Fibroblast of gingiva (primary cell): ENCODE measurements around the gene B4GALT2.

ENCODE experiments used
- DNase-seq: peaks from one replicate; pipeline ENCODE4 v3.0.0-alpha.2; 2011; ENCODE audit warnings: low read depth

Gene B4GALT2

GRCh38 chr1:43946236-43947060 is 32.6 kb upstream of the B4GALT2 start, which contains the start of gene IPO13:
Gene IPO13 (plus strand): TSS chr1:43946950. CDS start chr1:43947601, 651 bp downstream.
- DNase-seq: peak; percentile 92

GRCh38 chr1:43947061-43947873 is 31.7 kb upstream of the B4GALT2 start:
- DNase-seq: no peak

- DNase-seq: no peak
These were observed 31.1 kb upstream of the B4GALT2 start for GRCh38 chr1:43947874-43948437.

DNA sequence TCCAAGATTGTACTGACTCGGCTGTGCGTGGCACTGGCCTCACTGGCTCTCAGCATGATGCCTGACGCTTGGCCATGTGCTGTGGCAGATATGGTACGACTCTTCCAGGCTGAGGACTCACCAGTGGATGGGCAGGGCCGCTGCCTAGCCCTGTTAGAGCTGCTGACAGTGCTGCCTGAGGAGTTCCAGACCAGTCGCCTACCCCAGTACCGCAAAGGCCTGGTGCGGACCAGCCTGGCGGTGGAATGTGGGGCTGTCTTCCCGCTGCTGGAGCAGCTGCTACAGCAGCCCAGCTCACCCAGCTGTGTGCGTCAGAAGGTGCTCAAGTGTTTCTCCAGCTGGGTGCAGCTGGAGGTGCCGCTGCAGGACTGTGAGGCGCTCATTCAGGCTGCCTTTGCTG is 29.3 kb upstream of the B4GALT2 start:
- DNase-seq: no peak

GRCh38 chr1:43951021-43951985 is 27.7 kb upstream of the B4GALT2 start:
- DNase-seq: no peak

- DNase-seq: no peak
These were observed 26.2 kb upstream of the B4GALT2 start for GRCh38 chr1:43952731-43953346.

GRCh38 chr1:43953361-43953760 is 25.6 kb upstream of the B4GALT2 start:
- DNase-seq: no peak

DNA sequence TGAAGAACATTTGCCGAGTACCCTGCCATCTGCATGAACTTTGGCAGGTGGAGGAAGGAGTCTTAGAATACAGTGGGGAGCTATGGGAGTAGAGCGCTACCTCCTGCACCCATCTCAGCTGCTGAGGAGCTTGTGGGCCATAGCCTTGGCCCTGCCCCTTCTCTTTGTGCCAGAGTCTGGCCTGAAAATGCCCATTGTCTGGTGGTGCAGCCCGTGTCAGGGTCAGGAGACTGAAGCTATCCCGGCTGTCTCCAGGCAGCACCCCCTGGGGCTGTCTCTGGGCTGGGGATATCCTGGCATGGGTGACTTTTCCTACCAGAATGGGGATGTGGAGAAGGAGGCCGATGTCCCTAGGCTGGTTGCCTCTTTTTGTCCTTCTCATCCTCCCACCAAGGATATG is 25.0 kb upstream of the B4GALT2 start:
- no peak for DNase-seq

DNA sequence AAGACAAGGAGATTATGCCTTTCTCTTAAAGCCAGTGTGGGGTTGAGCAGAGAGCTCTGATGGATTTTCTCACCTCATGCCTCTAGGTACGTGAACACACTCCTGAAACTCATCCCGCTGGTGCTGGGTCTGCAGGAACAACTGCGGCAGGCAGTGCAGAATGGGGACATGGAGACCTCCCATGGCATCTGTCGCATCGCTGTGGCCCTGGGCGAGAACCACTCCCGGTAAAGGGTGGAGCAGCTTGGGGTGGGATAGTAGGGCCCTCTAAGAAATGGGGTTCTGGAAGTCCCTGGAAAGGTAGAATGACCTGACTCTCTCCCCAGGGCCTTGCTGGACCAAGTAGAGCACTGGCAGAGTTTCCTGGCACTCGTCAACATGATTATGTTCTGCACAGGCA is 22.8 kb upstream of the B4GALT2 start:
- no peak for DNase-seq

DNA sequence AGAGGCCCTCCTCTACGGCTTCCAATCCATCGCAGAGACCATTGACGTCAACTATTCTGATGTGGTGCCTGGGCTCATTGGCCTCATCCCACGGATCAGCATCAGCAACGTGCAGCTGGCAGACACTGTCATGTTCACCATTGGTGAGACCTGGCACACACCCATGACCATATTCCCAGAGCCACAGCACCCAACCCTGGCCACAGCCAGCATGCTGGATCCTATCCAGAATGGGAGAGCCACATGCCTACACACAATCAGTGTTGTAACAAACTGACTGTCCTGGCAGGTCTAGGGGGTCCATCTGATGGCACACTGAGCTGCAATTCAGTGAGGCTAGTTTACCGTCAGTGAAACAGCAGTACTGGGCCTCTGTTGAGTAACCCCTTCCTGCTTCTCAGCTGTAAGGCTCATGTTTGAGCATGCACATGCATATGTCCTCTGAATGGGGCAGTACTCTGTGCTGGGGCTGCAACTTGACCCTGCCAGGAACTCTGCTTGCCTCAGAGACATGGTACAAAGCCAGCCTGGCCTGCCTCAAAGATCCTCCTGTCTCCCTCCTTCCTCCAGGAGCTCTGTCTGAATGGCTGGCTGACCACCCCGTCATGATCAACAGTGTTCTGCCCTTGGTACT is 21.5 kb upstream of the B4GALT2 start:
- DNase-seq: no peak

DNA sequence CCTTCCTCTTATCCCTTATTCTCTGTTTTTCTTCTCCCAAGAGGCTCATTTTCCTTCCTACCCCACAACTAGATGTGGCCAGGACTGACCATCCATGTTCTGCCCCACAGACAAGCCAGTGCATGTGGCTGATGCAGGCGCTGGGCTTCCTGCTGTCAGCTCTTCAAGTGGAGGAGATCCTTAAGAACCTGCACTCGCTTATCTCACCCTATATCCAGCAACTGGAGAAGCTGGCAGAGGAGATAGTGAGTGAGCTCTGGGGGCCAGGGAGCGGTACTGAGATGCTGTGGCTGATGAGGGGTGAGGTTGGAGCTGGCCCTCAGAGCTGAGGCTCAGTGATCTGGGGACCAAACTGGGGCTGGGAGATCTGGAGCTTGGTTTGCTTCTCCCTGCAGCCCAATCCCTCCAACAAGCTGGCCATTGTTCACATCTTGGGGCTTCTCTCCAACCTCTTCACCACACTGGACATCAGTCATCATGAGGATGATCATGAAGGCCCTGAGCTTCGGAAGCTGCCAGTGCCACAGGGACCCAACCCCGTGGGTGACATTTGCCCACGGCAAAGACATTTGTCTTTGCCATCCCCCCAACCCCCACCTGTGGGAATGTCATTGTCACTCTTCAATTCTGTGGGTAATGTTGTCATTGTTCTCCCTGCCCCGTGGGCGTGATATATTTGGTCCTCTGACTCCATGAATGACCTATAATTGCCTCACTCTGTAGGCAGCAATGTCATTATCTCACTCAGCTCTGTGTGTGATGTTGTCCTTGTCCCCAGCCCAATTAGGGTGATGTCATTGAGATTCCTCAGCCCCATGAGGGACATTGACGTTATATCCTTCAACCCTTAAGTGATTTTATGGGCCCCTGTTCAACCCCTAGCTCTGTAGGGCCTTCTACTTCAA is 20.4 kb upstream of the B4GALT2 start:
- DNase-seq: no peak

GRCh38 chr1:43960798-43961197 is 18.2 kb upstream of the B4GALT2 start:
- no peak for DNase-seq

DNA sequence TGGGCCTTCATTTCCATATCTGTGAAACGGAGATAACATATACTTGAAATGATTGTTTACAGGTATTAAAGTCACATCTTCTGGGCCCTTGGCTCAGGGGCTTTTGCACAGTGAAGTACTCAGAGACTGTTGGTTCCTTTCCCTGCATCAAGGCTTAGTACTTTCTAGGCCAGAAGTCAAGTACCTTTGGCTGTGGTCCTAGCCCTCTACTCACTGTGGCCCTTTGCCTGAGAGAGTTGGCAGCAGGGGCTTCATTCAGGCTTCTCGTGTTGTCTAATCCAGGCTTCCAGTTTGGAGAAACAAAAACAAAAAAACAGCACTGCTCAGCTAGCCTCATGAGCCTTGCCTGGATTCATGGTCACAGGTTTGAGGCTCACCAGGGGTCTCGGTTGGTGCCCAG is 17.3 kb upstream of the B4GALT2 start:
- DNase-seq: no peak

DNA sequence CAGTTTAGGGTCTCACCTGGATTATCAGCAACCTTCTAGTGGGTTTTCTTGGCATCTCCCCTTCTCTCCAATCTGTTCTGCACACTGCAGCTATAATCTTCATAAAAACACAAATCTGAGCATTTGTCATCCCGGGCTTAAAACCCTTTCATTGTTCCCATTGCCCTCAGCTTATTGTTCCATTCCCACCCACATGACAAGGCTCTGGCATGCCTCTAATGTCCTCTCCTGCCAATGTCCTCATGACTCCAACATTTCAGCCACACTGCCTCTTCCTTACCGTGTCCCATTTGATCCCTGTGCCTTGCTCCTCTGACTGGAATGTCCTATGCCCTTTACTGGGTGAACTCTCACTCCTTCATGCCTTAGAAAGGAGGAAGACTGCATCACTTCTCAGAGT is 16.7 kb upstream of the B4GALT2 start:
- no peak for DNase-seq

GRCh38 chr1:43963006-43963405 is 16.0 kb upstream of the B4GALT2 start:
- no peak for DNase-seq

GRCh38 chr1:43963890-43964289 is 15.1 kb upstream of the B4GALT2 start:
- DNase-seq: no peak

DNA sequence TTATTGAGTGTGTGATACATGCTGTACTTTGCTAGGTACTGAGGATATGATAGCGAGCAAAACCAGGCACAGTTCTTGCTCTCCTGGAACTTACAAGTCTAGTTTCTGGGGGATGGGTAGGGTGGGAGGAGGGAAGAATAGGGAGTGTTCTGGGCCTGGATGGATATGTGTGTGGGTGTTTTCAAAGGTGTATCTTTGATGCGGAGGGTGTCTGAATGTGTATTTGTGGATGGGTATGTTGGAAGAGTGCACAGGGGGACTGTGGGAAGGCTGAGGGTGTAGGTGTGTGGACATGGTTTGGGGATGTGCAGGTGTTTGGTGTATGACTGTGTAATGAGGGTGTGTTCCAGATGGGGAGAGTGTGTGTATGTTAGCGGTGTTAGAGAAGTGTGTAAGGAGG is 13.7 kb upstream of the B4GALT2 start:
- no peak for DNase-seq

GRCh38 chr1:43968348-43968948 is 10.6 kb upstream of the B4GALT2 start:
- DNase-seq: no peak

DNA sequence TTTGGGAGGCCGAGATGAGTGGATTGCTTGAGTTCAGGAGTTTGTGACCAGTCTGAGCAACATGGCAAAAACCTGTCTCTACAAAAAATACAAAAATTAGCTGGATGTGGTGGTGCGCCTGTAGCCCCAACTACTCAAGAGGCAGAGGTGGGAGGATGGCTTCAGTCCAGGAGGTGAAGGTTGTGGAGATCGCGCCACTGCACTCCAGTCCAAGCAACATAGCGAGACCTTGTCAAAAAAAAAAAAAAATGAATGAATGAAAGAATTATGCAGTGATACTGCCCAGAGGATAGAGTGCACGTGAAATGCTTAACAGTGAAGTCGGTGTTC is 9.6 kb upstream of the B4GALT2 start:
- DNase-seq: no peak
